ENCODE measurements around the gene EGR4. TPM values are rescaled to one million over a fixed set of nuclear protein-coding genes. Genes with fewer than 3 reads are reported as not detected.
A peak's percentile ranks its signal among the peaks of the same experiment; 100 is the strongest.

The EGR4 gene
- total RNA-seq, 4 donors from 2014 or later: not detected

DNA sequence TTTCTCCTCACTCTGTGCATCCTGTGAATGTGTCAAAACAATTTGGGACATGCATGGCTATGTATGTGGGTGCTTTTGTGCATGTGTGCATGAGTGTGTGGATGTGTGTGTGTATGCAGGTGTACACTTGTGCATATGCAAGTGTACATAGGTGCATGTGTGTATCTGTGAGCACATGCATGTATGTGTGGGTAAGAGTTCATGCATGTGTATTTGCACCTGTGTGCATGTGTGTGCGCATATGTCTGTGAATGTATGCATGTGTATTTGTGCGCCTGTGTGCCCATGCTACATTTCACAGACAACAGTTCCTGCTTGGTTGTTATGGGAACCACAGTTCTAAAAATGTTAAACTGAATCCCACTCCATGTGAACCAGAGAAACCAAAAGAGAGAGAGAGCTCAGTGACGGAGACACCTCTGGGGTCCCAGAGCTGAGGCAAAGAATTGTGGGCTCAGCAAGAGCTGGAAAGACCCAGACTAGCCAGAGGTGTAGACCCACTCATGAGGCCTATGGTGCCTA is 7.2 kb downstream of the EGR4 start:
- Histone ChIP-seq H3K27ac (no peak overlapping the region), H3K4me3 (no peak overlapping the region), H3K4me1 (peaks cover 0 to 9% of the 10 kb centered on the region in 2 donors), H3K36me3 (no peaks in the 10 kb centered on the region), H3K27me3 (peaks cover 0 to 5% of the 10 kb centered on the region in 2 donors), H3K9me3 (no peaks in the 10 kb centered on the region)
- TF ChIP-seq POLR2A (IDR thresholded peaks at IDR 0.05): no peak
- intact Hi-C loops (cut with DNase I; ENCODE audit: low total_unique reads): no loop called here
- no peak for DNase-seq

DNA sequence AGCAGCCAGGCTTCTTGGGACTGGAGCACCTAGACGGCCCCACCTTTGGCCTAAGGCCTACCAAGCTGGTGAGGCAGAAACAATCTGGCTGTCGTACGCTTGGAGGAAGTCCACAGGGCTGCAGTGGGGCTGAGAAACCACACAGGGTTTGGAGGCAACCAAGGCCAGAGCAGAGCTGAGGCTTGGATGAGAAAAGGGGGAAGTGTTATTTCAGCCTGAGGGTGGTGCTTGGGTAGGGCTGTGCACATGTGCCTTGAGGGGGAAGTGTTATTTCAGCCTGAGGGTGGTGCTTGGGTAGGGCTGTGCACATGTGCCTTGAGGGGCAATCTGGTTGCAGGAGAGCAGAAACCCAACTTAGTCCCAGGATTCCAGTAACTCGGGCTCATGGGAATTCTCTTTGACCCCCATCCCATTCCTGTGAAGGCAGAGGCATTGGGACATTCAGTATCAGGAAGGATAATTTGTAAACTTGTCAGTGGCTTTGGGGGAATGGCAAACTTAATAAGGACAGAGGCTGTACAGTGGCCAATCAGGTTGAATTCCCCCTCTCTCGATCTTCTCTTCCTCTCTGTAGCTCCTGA is 8.1 kb downstream of the EGR4 start:
- no peak overlapping the region for H3K27ac ChIP-seq
- TF ChIP-seq, protein P1, sequence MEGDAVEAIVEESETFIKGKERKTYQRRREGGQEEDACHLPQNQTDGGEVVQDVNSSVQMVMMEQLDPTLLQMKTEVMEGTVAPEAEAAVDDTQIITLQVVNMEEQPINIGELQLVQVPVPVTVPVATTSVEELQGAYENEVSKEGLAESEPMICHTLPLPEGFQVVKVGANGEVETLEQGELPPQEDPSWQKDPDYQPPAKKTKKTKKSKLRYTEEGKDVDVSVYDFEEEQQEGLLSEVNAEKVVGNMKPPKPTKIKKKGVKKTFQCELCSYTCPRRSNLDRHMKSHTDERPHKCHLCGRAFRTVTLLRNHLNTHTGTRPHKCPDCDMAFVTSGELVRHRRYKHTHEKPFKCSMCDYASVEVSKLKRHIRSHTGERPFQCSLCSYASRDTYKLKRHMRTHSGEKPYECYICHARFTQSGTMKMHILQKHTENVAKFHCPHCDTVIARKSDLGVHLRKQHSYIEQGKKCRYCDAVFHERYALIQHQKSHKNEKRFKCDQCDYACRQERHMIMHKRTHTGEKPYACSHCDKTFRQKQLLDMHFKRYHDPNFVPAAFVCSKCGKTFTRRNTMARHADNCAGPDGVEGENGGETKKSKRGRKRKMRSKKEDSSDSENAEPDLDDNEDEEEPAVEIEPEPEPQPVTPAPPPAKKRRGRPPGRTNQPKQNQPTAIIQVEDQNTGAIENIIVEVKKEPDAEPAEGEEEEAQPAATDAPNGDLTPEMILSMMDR (IDR thresholded peaks at IDR 0.05): no peak
- no peak for TF ChIP-seq POLR2A (IDR thresholded peaks at IDR 0.05)
- intact Hi-C loops (cut with DNase I; ENCODE audit: low total_unique reads): no loop called here
- no peaks in the 10 kb centered on the region for H3K9me3 ChIP-seq
- no peaks in the 10 kb centered on the region for H3K36me3 ChIP-seq
- DNase-seq: no peak
- no peaks in the 10 kb centered on the region for H3K27me3 ChIP-seq
- no peak overlapping the region for H3K4me3 ChIP-seq
- peaks cover 0 to 5% of the 10 kb centered on the region in 2 donors for H3K4me1 ChIP-seq

DNA sequence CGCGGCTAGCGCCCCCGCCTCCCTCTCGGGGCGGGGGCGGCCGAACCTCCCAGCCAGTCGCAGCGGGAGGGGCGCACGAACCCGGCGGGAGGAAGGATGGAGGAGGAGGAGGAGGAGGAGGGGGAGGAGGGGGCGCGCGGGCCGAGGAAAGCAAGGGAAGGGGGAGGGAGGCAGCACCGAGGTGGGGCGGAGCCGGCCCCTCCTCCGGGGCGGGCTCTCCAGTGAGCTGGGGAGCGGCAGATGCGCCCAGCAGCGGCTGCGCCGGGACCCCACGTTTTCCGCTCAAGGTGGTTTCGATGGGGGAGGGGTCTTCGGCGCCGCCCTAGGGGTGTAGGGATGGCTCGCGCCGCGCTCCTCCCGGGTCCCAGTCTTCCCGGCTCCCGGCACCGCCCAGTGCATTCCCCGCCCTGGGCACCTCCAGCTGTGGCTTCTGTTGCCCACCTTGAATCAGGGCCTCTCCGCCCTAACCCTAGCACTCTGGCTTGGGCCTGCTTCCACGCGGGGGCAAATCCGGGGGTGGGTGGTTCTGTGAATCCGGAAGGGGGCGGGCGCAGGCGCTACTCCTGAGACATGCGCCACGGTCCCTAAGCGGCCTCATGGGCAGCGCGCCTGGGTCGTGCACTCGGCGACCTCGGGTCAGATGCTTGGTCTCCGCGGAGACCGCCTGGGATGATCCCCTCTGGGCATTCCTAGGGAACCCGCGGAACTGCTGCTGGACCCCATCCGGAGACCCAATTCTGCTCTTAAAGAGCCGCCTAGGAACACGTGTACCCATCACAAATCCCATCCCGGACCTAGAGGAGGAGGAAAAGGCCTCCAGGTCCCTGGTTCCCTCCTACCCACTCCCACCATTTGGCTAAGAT is 8.8 kb downstream of the EGR4 start, which contains the start of gene FBXO41:
FBXO41 (minus strand) TSS at position 183 of the 863 bp plus-strand sequence. CDS start 14,848 bp downstream, outside the sequence.
- H3K36me3 ChIP-seq: no peaks in the 10 kb centered on the region
- no peak for TF ChIP-seq POLR2A (IDR thresholded peaks at IDR 0.05)
- TF ChIP-seq, protein P1 (IDR thresholded peaks at IDR 0.05): no peak
- no peaks in the 10 kb centered on the region for H3K9me3 ChIP-seq
- H3K4me1 ChIP-seq: peaks cover 0 to 5% of the 10 kb centered on the region in 2 donors
- peak; percentile 23 to 38 for DNase-seq
- no peaks in the 10 kb centered on the region for H3K27me3 ChIP-seq
- intact Hi-C loops (cut with DNase I; ENCODE audit: low total_unique reads): no loop called here
- peak within 1 kb of the TSS; percentile 37 to 62 for H3K4me3 ChIP-seq
- H3K27ac ChIP-seq: no peak within 1 kb of the TSS

DNA sequence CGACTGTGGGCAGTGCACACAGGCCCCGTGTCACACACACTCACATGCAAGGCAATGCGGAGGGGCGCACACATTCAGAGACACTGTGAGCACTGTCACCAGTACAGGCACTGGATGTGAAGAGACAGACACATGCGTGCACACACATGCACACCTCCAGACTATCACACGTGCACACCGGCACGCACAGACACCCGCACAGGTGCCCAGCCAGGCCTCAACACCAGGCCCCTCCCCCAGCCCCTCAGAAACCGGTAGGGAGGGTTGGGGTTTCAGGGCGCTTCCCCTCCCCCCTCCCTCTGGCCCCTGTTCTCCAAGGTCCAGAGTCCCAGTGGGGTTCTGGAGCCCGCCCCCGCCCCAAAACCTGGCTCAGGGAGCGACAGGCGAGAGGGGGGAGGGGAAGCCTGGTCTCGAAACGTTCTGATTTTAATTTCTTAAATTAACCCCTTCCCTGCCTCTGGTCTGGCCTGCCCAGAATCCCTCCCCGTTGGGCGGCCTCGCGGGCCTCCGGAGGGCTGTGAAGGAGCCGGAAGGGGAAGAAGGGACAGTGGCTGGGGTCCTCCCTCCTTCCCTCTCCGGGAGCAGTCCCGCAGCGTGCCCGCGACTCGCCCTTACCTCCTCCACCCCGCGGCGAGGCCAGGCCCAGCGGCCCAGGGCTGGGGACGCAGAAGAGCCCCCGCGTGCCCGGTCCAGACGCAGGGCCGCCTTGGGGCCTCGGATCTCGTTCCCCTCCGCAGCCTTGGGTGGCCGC is 9.6 kb downstream of the EGR4 start:
- Histone ChIP-seq H3K27me3 (no peaks in the 10 kb centered on the region), H3K27ac (no peak overlapping the region), H3K4me1 (peaks cover 0 to 5% of the 10 kb centered on the region in 2 donors), H3K36me3 (no peaks in the 10 kb centered on the region), H3K9me3 (no peaks in the 10 kb centered on the region), H3K4me3 (peak overlapping the region; percentile 37 to 62)
- no peak for TF ChIP-seq POLR2A (IDR thresholded peaks at IDR 0.05)
- TF ChIP-seq, protein P1 (IDR thresholded peaks at IDR 0.05): no peak
- intact Hi-C loops (cut with DNase I; ENCODE audit: low total_unique reads): no loop called here
- no peak for DNase-seq

DNA sequence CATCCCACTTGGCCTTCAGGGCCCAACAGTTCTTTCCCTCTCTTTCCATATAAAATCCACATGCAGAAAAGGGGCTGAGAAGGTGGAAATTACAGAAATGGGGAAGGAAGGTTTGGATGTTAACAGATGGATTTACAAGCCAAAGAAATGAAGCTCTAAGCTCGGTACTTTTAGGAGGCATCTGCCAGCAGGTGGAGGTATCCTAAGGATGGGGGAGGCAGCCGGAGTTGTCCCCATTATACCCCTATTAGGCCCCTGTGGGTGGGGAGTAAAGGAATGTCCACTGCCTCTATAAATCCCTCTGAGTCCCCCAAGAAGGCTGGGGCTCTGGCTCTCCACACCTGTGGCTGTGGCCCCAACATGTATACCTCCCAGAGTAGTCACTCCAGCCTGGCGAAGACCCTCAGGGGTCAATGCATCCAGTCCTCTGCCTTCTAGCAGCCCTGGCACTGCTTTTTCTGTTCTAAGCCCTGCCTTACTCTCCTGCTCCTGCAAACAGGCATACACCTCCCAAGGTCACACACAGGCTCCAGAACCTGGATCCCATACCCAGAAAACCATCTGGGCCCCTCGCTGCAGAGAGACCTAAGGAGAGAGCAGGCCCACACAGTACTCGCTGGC is 10.3 kb downstream of the EGR4 start:
- Histone ChIP-seq H3K9me3 (no peaks in the 10 kb centered on the region), H3K4me3 (peak overlapping the region in 1 of 2 donors; percentile 62), H3K36me3 (no peaks in the 10 kb centered on the region), H3K27ac (no peak overlapping the region), H3K4me1 (peaks cover 0 to 5% of the 10 kb centered on the region in 2 donors), H3K27me3 (no peaks in the 10 kb centered on the region)
- no peak for DNase-seq
- intact Hi-C loops (cut with DNase I; ENCODE audit: low total_unique reads): no loop called here
- TF ChIP-seq POLR2A (IDR thresholded peaks at IDR 0.05): no peak
- TF ChIP-seq, protein P1 (IDR thresholded peaks at IDR 0.05): no peak

Data from uterus (tissue), 4 donors.